Stimulated activated CD4-positive, alpha-beta T cell treated with anti-CD3 and anti-CD28 coated beads, TNF-alpha, amount 100 ng/mL, for 24 hours (primary cell): ENCODE data around the gene AP2A2.

Experiments
- DNase-seq, 3 experiments: peaks; one replicate each; pipeline ENCODE4 v3.0.0-alpha.2; 2020; ENCODE audit warnings: low read depth in 3 of 3

Gene AP2A2

GRCh38 chr11:1029051-1029450, 103.4 kb downstream of the AP2A2 start:
- no peak for DNase-seq

- DNase-seq = no peak
These were observed 104.0 kb downstream of the AP2A2 start for GRCh38 chr11:1029654-1030053.

- no peak for DNase-seq
These were observed 104.4 kb downstream of the AP2A2 start for GRCh38 chr11:1030086-1030485.

GRCh38 chr11:1030556-1030955, 104.9 kb downstream of the AP2A2 start:
- DNase-seq = no peak

GRCh38 chr11:1031121-1031899, 105.6 kb downstream of the AP2A2 start:
- DNase-seq = no peak

- no peak for DNase-seq
These were observed 106.7 kb downstream of the AP2A2 start for GRCh38 chr11:1032310-1032891.

GRCh38 chr11:1033016-1033798, 107.5 kb downstream of the AP2A2 start:
- no peak for DNase-seq

GRCh38 chr11:1034001-1034400, 108.3 kb downstream of the AP2A2 start:
- DNase-seq = no peak

- no peak for DNase-seq
These were observed 109.0 kb downstream of the AP2A2 start for GRCh38 chr11:1034456-1035295.

GRCh38 chr11:1035577-1036283, 110.1 kb downstream of the AP2A2 start:
- no peak for DNase-seq

GRCh38 chr11:1036303-1036923, 110.7 kb downstream of the AP2A2 start, which contains the start of gene MUC6:
Gene MUC6 (minus strand): TSS chr11:1036718. CDS start chr11:1036655, 63 bp downstream.
- no peak for DNase-seq

- no peak for DNase-seq
These were observed 111.3 kb downstream of the AP2A2 start for GRCh38 chr11:1036931-1037330.

GRCh38 chr11:1037506-1038055, 111.9 kb downstream of the AP2A2 start:
- no peak for DNase-seq

- DNase-seq = no peak
These were observed 112.7 kb downstream of the AP2A2 start for GRCh38 chr11:1038361-1038760.

GRCh38 chr11:1038921-1039320, 113.3 kb downstream of the AP2A2 start:
- no peak for DNase-seq

- DNase-seq = no peak
These were observed 114.1 kb downstream of the AP2A2 start for GRCh38 chr11:1039481-1040427.

GRCh38 chr11:1040428-1041148, 114.9 kb downstream of the AP2A2 start:
- DNase-seq = no peak

- DNase-seq = no peak
These were observed 115.4 kb downstream of the AP2A2 start for GRCh38 chr11:1041149-1041467.

GRCh38 chr11:1041471-1041870, 115.8 kb downstream of the AP2A2 start:
- no peak for DNase-seq
